H7 (cell line): ENCODE data around the gene HSD17B3. TPM values are rescaled to one million over a fixed set of nuclear protein-coding genes. Genes with fewer than 3 reads are reported as not detected.
"Not testable (repeated sequence)": the region's sequence is repeated elsewhere in the genome, so short reads cannot be mapped to it uniquely, and the experiment has no call there.

ENCODE experiments used
- DNase-seq: peaks from one replicate; pipeline ENCODE4 v3.0.0; 2012
- H3K27me3 ChIP-seq: 2 replicates; pipeline ENCODE4 v1.6.0; 2011; ENCODE audit warnings: mild to moderate bottlenecking, low read length; ENCODE audit not compliant: control insufficient read depth, insufficient read depth
- H3K36me3 ChIP-seq: replicated peaks from 2 replicates; pipeline ENCODE4 v1.5.1; 2011; ENCODE audit warnings: low read length; ENCODE audit not compliant: control insufficient read depth, insufficient read depth
- H3K4me3 ChIP-seq: 2 replicates; pipeline ENCODE4 v1.5.1; 2011; ENCODE audit warnings: low read depth, mild to moderate bottlenecking, control low read depth, low read length, moderate library complexity; ENCODE audit not compliant: insufficient read depth
- total RNA-seq: library from RNA; depleted of rRNA; stranded (reverse); fragments of >200 nt; shearing (Covaris generic); gene quantifications from 2 replicates; pipeline ENCODE4 v1.2.3, GENCODE V29; 2014

The HSD17B3 gene
- total RNA-seq, 1 experiment from 2014 or later, result 0.24 TPM

DNA sequence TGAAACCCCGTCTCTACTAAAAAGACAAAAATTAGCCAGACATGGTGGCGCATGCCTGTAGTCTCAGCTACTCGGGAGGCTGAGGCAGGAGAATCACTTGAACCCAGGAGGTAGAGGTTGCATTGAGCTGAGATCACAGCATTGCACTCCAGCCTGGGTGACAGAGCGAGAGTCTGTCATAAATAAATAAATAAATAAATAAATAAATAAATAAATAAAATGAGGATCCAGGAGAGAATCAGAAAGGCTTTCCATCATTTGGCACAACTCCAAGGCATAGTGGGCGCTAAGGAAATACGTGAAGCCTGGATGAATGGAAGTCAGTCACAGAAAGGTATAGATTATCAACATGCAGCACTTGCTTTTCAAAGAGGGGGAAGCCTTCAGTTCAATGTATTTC lies 65.6 kb downstream of the HSD17B3 start:
- DNase-seq, H3K27me3 ChIP-seq, H3K36me3 ChIP-seq: not testable (repeated sequence)

DNA sequence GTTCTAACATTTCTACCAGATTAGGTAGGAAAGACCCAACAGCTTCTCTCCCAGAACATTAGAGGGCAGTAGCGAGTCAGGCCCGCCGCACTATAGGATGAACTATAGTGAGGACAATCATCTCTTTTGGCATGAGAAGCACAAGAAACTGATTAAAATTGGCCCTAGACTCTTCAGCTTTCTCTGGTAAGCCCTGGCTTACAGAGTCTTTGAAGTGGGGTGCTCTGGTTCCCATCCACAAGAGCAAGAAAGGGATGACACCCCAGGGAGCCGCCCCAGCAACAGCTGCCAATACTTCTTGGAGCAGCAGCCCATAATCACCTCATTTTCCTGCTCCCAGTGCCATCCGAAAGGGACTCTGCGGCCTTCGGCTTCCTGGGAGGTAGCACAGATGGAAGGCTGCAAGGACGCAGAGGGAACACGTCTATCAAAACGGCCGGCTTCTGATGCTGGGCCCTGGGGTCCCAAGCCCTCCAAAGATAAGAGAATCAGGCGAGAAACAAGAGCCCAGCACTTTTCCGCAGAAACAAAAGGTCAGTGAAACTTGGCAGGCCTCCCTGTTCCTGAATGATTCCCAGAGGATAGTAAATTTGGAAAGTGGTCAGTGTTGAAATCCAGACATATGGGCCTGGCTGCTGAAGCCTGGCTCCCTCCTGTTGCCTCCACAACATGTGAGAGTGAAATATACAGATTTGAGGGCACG lies 69.3 kb downstream of the HSD17B3 start:
- peak; percentile 74 for DNase-seq
- Histone ChIP-seq H3K27me3 (no peaks in the 10 kb centered on the region), H3K4me3 (no peak overlapping the region), H3K36me3 (no peaks in the 10 kb centered on the region)

More for the DNA sequence above, 65.6 kb downstream of the HSD17B3 start:
- not testable (repeated sequence) for H3K4me3 ChIP-seq

DNA sequence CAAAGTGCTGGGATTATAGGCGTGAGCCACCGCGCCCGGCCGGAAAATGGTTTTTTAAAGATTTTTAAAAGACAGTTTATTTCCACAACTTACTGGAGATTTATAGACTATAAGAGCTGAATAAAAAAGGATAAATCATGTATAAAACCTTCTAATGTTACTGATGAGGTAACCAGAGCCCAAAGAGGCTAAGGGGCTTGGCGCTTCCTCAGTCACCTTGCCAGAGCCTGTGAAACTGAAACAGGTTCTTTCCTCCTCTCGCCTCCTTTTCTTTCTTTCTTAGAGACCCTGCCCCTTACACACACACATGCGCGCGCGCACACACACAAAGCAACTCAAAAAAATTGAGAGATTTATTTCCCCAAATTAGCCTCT lies 69.8 kb downstream of the HSD17B3 start:
- Histone ChIP-seq H3K4me3 (no peak overlapping the region), H3K36me3 (no peaks in the 10 kb centered on the region), H3K27me3 (no peaks in the 10 kb centered on the region)
- no peak for DNase-seq

DNA sequence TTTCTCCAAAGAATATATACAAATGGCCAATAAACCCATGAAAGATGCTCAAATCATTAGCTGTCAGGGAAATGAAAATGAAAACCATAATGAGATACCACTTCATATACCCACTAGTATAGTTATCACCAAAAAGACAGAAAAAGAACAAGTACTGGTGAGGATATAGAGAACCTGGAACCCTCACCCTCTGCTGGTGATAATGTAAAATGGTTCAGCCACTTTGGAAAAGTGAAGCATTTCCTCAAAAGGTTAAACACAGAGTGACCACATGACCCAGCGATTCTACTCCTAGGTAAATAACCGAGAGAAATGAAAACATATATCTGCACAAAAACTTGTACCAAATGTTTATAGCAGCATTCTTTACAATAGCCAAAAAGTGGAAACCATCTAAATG lies 72.0 kb downstream of the HSD17B3 start:
- no peak overlapping the region for H3K4me3 ChIP-seq
- no peaks in the 10 kb centered on the region for H3K27me3 ChIP-seq
- no peaks in the 10 kb centered on the region for H3K36me3 ChIP-seq
- no peak for DNase-seq

DNA sequence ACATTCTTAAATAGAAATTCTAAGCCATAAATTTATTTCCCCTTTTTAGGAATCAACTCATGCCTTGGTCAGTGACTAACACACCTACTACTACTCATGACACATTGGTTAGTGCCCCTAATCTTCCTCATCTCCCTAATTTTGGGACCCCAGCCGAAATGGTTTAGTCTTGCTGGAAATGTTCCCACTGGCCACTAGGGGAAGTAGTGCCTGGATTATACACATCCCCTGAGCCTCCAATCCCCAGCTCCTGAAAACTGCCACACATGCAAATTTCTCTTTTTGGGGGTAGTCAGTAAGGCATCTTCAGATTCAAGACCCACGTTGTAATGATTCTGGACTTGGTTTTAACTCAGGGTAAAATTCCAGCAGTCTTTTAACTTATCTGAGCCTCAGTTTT lies 79.8 kb downstream of the HSD17B3 start:
- DNase-seq, result peak; percentile 81
- no peaks in the 10 kb centered on the region for H3K36me3 ChIP-seq
- no peak overlapping the region for H3K4me3 ChIP-seq
- H3K27me3 ChIP-seq, result no peaks in the 10 kb centered on the region; the same call in 1 of the 2 replicates

DNA sequence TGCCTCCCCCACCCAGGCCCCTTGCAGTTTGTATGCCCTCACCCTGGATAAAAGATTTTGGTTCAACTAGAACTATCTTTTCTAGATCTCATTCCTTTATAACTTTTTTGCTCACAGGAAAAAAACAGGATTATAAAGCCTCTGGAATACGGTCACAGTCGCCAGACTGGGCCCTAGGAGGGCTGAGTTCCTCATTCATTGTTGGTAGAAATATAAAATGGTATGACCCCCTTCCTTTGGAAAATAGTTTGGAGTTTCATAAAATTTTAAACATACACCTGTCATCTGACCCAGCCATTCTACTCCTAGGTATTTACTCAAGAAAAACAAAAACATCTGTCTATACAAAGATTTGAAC lies 82.1 kb downstream of the HSD17B3 start:
- Histone ChIP-seq H3K27me3 (no peaks in the 10 kb centered on the region; the same call in 1 of the 2 replicates), H3K36me3 (no peaks in the 10 kb centered on the region), H3K4me3 (no peak overlapping the region)
- DNase-seq, result no peak

DNA sequence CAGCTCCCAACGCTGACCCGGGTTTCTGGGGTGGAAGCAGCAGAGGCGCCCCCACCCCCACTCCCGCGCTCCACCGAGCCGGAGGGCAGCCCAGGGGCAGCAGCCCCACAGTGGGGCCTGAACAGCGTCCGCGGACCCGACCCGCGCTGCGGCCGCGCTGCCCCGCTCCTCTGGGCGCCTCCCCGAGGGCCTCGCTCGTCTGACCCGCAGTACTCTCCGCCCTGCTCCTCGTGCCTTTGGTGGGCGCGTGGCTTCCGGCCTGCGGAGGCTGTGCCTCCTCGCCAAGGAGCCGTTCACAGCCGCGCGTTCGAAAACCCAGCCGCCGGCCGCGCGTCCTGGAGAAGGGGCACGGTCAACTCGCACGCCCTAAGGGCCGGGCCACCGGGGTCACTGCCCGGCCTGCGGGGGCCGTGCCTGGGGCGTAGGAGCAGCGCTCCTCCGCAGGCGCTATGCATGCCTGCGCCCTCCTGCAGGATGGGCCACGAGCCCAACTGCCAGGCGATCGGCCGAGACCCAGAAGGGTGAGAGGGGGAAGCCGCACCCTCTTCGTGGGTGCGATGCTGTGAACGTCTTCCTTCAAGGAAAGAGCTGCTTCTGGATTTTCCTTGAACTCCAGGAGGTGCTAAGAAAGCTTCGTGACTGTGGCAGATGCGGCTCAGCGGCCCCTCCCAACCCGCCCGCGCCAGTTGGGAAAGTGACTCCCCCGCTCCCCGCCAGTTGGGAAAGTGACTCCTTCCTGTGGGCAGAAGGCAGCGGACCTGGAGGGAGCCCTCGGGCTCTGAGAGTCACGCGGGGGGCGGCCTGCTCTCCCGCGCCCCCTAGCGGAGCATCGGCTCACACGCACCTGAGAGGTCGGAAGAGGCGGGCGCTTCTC lies 82.7 kb downstream of the HSD17B3 start:
- DNase-seq, result peak; percentile 94
- Histone ChIP-seq H3K4me3 (no peak overlapping the region), H3K36me3 (no peaks in the 10 kb centered on the region), H3K27me3 (no peaks in the 10 kb centered on the region; the same call in 1 of the 2 replicates)

DNA sequence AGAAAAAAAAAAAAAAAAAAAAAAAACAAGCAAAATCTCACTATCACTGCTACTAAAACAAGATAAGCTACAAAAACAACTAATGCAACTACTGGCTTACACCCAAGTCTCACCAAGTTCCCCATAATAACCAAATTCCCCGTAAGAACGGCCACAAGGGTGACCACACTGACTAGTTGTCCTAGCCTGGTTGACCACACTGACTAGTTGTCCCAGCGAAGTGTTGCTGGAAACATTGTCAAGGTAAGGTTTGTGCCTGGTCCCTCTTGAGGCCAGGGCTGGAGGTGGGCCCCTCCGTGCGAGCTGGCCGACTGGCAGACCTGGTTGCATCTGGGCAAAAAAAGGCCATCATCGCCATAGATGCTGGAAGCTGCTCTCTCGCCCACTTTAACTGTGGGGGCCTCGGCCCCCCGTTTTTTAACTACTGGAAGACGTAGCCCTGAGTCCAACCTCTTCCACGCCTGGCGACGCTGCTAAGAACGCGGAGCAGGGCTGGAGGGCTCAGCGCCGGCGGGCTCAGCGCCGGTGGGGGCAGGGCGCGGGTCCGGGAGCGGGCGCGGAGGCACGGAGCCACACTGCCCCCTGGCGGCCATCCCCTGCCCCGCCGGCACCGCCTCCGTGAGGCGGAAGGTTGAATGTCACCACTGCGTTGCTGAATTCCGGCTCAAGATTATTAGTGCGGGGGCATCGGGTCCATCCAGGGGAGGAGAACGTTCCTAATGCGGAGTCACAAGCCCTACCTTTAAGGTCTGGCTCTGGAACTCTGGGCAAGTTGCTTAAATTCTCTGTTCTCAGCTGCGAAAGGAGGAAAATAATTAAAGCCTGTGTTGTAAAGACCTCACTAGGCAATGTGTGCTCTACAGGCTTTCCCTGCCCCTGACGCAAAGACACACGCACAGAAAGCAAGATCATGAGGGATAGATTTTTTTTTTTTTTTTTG lies 84.0 kb downstream of the HSD17B3 start:
- Histone ChIP-seq H3K36me3 (no peaks in the 10 kb centered on the region), H3K4me3 (peak overlapping the region; percentile 13; the same call in 1 of the 2 replicates), H3K27me3 (no peaks in the 10 kb centered on the region; the same call in 1 of the 2 replicates)
- peak; percentile 94 for DNase-seq

DNA sequence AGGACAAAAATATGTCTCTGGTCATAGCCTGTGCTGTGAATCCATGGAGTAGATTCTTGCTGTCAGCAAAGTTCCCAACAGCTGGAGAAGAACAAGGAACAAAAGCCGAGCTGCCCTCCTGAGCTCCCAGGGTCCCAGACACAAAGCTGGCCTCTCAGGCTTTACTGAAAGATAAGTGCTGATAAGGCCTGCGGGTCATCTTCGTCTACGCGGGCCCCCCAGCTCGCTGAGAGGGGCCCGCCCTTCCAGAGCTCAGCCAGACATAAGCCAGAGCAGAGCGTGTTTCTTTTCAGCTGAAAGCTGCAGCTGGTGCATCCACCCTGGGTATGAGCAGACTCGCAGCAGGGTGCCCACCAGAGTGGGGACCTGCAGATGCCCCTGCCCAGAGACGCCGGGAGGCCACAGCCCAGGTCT lies 84.7 kb downstream of the HSD17B3 start:
- DNase-seq, result peak; percentile 65

DNA sequence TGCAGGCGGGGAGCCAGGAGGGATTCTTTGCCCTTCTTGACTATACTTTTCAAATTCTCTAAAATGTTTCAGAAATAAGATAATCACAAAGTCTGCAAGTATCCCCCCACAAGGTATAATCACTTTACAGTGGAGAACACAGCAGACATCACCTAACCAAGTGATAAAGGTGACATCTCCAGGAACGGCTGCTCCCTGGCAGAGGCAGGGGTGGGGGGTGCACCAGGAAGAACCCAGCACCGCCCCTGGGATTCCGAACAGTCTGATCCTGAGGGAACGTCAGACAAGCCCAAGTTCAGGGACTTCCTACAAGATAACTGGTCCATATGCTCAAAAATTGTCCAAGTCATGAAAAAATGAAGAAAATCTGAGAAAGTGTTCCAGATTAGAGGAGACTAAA lies 85.4 kb downstream of the HSD17B3 start:
- DNase-seq, result no peak
- Histone ChIP-seq H3K4me3 (no peak overlapping the region), H3K36me3 (no peaks in the 10 kb centered on the region), H3K27me3 (no peaks in the 10 kb centered on the region; the same call in 1 of the 2 replicates)

More for the DNA sequence above, 84.7 kb downstream of the HSD17B3 start:
- Histone ChIP-seq H3K36me3 (no peaks in the 10 kb centered on the region), H3K27me3 (no peaks in the 10 kb centered on the region; the same call in 1 of the 2 replicates), H3K4me3 (no peak overlapping the region)

DNA sequence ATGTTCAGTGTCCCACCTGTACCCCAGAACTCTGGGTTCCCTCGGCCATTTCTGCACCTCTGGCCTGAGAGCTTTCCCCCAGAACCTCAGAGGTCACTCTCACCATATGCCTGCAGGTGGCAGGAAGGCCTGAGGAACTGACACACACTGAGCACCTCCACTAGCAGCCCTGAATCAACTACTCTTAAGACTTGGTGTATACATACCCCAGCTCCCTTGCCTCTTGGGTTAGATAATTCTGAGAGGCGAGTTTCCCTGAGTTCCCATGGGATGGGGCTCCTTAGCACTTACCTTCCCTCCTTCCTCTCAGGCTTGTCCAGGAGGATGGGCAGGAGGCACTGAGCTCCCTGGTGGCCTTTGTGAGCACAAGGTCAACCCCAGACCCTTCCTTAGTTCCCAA lies 86.1 kb downstream of the HSD17B3 start:
- Histone ChIP-seq H3K36me3 (no peaks in the 10 kb centered on the region), H3K4me3 (no peak overlapping the region), H3K27me3 (no peaks in the 10 kb centered on the region; the same call in 1 of the 2 replicates)
- no peak for DNase-seq

DNA sequence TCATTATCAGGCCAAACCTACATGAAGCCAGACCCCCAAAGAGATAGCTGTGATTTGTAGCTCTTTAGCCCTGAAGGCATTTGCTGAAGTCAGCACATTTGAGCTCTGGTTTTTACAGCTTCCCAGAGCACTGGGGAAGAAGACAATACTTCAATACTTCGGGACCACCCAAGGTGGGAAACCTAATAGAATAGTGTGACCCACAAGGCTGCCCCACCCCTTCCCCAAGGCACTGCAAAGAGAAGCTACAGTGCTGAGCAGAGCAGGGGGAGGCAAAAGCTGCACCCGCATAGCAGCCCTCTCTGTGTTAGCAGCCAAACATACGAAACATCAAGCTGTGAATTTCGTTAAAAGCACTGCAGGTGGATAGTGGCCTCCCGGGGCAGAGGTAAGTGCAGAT lies 87.3 kb downstream of the HSD17B3 start:
- Histone ChIP-seq H3K27me3 (no peaks in the 10 kb centered on the region; the same call in 1 of the 2 replicates), H3K4me3 (no peak overlapping the region), H3K36me3 (no peaks in the 10 kb centered on the region)
- DNase-seq, result no peak

DNA sequence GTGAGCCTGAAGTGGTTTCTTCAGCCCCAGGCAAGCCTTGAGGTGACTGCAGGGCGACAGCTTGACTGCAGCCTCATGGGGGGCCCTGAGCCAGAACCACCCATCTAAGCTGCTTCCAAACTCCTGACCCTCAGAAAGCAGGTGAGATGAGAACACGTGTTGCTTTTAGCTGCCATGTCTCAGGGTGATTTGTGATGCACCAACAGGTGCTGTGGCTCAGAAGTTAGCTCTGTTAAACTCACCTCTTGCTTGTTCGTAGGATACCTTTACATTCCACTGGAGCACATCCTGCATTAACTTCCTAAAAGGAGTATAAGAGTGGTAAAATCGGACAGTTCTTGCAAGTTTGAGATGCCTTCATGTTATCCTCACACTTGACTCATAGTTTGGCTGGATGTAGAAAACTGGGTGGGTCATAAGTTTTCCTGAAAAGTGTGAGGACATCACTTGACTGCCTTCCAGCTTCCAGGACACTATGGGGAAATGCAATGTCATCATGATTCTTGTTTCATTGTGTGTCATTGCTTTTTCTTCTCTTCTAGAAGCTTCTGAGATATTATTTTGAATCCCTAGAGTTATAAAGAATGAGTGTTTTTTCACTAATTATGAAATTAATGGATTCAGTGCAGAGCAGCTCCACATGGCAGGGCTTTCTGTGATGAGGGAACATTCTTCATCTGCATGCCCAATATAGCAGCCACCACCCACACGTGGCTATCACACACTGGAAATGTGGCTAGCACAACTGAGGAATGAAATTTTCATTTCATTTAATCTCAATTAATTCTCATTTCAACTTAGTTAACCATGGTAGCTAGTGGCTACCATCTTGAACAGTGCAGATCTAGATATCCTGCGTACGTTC lies 92.3 kb downstream of the HSD17B3 start:
- H3K27me3 ChIP-seq, result no peaks in the 10 kb centered on the region
- no peaks in the 10 kb centered on the region for H3K36me3 ChIP-seq
- DNase-seq, result no peak
- H3K4me3 ChIP-seq, result no peak overlapping the region
